Smooth muscle cell of the brain vasculature (primary cell): Measurements from ENCODE around the gene EMX2.
"Not testable (repeated sequence)": the region's sequence is repeated elsewhere in the genome, so short reads cannot be mapped to it uniquely, and the experiment has no call there.

Experiments
- DNase-seq: peaks from one replicate; pipeline ENCODE4 v3.0.0-alpha.2; 2012; ENCODE audit warnings: low read depth, low spot score

EMX2 gene

DNA sequence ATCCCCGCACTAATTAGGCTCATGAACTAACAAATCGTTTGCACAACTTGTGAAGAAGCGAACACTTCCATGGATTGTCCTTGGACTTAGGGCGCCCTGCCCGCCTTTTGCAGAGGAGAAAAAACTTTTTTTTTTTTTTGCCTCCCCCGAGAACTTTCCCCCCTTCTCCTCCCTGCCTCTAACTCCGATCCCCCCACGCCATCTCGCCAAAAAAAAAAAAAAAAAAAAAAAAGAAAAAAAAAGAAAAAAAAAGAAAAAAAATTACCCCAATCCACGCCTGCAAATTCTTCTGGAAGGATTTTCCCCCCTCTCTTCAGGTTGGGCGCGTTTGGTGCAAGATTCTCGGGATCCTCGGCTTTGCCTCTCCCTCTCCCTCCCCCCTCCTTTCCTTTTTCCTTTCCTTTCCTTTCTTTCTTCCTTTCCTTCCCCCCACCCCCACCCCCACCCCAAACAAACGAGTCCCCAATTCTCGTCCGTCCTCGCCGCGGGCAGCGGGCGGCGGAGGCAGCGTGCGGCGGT is at the start of gene EMX2:
Gene EMX2, plus strand, starts transcription at position 41 of the 519 bp plus-strand sequence. CDS start 522 bp downstream, outside the sequence.
- no peak for DNase-seq

DNA sequence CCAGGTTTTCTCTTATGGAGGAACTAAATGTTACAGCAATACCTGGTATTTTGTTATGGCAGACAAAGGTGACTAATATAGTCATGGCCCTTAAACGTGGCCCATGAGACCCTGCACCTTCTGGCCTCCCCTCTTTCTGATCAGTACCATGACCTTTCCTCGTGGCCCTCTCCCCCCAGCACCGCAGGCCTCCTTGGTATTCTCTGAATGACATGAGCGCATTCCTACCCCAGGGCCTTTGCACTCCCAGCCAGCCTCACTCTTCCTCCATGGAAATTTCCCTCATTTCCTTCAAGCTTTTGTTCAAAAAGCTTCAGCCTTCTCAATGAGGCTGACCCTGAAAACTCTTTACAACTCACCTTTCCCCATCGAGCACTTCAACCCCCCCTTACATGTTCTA is 46.5 kb upstream of the EMX2 start:
- no peak for DNase-seq

DNA sequence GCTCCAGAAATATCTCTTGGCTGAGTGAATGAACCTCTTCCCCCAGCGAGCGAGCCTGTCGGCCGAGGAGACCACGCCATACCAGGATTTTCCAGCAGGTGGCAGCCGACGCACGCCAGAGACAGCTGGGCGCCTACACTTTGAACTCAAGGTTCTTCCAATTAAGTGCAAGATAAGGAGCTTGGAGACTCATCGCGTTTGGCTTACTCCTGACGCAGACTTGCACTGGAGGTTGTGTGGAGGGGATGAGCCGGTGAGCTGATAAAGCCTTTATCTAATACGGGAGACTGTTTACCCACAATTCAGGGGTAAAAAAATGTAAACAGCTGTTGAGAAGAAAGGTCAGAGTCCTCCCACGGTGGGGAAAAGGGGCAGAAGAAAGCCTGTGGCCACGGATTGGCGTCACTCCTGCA is 45.9 kb upstream of the EMX2 start:
- peak; percentile 32 for DNase-seq

DNA sequence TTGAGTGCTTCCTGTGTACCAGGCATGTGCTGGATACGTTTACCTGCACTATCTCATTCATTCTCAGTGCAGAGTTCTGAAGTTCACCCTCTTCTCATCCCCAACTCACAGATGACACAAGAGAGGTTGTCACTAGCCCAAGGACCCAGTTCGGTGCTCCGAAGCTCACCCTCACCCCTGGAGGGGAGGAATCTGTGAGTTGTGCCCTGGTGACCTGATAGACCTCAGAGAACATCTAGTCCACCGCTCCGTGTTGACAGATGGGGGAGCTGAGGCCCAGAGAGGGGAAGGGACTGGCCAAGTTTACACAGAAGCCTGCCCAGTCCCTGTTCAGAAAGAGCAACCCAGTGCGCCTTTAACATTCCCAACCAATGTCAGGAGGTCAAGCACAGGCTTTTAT is 44.8 kb upstream of the EMX2 start:
- DNase-seq: no peak

DNA sequence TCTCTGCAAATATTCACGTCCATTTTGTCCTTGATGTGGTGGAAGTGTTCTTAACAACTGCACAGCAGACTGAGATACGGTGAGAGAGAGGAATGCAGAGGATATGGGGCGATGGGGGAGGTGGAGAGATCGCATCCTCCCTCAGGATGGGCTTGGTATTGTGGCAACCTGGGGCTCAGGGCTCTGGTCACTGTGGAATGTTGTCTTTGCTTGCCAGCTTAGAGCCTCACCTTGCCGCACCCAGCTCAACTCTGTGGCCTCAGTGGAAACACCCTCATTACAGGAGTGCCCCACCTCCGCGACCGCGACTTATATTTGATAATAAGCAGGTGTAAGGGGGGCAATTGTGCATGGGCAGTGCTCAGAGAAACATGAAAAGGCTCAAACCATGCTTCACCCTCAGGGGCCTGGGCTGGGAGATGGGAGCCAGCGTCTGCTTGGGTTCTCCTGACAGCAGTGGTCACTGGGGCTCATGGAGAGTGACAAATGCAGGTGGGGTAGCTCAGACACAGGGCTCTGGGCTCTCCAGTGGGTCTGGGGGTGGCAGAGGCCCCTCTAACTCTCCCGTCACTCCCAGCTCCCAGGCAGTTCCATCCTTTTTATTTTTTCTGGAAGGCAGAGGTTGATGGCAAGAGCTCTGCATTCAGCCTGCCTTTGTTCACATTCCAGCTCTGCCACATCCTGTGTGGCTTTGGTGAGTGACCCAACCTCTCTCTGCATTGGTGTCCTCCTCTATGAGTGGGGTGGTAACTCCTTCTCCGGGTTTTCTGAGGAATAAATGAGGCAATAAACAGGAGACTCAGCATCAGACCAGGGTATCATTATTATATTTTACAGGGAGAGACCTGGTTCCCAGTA is 43.1 kb upstream of the EMX2 start:
- DNase-seq: no peak

DNA sequence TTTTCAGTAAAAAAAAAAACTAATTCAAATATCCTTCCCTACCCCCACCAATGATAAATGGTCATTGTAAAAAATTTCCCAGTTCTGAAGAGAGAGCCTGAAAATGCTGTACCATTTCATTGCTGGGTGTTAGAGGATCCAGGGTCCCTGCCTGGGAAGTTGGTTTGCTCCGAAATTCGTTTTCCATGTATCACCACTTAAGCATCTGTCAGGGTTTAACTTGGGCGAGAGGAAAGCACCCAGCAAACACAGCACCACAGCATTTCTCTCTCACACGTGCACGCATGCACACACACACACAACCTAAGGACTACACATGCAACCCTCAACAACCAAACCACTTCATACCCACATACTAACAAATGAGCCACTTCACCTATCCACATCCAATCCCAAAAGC is 42.1 kb upstream of the EMX2 start:
- DNase-seq: no peak

DNA sequence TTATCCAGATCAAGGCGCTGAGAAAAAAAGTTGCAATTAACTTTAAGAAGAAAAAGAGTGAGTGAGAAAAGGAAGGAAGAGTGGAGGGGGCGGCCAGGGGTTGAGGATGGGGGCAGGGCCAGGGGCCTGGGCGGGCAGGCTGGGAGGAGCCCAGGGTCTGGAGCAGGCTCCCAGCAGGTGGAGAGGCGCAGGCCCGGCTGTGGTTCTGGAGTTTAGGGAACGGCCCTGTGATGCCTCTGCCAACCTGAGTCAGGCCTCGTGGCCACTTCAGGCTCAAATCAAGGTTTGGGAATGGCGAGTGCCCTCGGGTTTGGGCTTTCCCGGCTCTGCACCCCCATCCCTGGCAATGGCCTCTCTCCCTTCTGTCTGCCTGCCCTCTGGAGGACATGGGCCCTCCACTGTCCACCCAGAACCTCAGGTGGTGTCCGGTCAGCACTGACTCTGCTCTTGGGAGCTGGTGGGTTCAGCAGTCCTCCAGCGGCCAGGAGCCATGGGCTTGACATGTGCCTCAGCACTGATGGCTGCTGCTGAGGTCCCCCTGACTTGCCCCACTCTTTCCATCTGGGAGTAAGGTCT is 41.0 kb upstream of the EMX2 start:
- no peak for DNase-seq

DNA sequence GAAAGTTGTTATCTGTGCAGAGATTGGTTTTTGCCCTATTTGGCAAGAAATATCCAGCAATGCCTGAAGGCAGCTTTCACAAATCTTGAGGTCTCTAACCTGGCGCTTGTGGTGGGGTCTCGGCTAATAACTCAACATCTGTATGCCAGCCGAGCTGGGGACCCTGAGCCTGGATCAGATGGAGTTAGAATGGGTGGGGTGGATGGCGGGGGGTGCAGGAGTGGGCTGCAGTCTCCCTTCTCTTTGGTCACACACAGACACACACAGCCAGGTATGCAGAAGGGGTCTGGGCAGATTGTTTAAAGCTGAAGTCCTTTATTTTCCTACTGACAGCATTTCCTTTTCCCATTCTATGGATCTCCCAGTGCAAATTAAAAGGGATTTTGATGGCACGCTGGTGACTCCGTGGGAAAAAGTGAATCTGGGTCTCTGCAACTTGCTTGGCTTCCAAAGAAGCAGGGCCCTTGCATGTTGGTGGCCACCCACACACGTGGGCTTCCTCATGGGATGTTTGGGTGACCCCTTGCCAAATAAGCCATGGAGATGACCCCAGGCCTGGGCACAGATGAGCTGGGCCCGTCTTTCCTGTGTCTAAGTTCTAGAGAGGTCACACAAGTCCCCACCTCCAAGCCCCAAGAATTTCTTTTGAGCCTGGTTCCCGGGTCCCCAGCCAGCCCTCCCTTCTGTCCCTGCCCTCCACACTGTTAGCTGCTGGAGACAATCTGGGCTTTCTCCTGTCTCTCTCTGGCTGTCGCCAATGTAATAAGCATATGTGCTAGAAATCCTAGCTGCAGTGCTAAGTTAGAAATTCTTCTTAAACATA is 39.9 kb upstream of the EMX2 start:
- DNase-seq: no peak

DNA sequence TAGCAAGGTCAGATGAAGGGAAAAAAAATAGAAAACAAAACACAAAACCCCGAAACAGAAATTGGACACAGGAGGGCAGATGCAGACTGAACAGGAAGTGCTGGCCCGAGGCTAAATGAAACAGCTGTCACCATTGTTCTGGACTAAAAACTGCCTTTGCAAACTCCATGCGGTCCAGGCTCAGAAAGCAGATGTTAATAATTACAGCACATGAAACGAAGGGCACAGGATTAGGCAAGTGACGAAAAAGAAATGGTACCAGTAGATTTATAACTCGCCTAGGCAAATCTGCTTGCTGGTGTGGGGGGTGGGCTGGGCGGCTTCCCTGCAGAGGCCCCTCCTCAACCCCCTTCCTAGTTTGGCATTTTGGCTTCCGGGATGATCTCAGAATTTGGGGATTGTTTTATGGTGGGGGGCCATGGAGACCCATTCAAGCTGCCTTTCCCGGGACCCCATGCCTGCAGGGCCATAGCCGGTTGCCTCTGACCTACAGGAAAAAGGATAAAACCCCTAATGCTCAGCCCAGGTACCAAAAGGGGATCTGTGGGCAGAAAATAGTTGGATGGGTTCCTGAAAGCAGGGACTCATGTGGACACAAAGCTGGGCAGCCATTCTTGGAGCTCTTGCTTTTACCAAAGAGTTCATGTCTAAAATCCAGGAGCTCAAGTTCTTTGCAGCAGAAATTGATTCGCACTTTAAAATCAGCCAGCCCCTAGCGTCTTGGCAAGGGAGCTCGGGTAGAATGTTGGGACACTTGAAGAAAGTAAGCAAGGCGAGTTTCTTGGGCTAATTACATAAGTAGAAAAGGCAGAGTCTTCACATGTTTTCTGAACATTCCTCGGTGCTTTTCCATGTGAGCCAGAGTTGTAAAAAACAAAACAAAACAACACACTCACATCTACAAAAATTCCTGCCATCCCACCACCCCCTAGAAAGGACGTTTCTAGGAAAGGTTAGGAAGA is 39.0 kb upstream of the EMX2 start:
- DNase-seq: no peak

DNA sequence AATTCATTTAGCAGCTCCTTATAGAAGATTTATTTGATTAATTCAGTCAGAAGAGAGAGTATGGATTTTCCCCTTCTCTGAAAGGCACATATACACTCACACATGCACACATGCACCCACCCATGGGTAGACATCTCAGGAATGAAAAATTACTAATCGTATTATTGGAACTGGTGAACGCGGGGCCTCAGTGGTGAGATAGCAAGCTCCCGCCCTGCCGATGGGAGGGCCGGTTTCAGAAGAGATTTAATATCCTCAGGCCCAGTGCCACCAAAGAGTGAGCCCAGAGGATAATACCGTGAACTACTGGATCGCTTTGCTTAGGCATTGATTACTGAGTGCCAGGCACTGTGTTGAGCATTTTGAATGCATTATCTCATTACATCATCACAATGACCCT is 38.0 kb upstream of the EMX2 start:
- no peak for DNase-seq

DNA sequence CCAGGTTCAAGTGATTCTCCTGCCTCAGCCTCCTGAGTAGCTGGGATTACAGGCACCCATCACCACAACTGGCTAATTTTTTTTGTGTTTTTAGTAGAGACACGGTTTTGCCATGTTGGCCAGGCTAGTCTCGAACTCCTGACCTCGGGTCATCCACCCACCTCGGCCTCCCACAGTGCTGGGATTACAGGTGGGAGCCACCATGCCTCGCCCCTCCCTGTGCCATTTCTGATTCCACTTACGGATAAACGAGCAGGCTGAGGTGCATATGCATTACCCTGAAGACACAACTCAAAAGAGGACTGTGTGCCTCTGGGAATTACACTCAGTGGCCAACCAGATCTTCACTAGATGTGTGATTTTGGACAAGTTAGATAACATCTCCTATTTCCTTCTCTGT is 35.5 kb upstream of the EMX2 start:
- DNase-seq: not testable (repeated sequence)

DNA sequence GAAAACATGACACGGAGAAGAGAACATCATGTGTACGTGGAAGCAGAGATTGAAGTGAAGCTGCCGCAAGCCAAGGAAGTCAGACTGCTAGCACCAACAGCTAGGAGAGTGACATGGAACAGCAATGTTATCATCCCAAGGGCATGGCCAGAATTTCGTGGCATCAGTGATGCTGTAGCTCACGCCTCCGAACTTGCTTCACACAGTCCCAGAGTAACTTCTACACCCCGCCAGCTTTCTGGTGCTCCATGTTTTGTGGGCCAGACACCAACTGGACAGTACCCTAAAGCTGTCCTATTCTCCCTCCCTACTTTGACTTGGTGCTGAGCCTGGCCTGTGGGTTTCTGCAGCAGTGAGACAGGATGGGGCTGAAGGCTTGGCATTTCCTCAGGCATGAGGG is 33.0 kb upstream of the EMX2 start:
- no peak for DNase-seq

DNA sequence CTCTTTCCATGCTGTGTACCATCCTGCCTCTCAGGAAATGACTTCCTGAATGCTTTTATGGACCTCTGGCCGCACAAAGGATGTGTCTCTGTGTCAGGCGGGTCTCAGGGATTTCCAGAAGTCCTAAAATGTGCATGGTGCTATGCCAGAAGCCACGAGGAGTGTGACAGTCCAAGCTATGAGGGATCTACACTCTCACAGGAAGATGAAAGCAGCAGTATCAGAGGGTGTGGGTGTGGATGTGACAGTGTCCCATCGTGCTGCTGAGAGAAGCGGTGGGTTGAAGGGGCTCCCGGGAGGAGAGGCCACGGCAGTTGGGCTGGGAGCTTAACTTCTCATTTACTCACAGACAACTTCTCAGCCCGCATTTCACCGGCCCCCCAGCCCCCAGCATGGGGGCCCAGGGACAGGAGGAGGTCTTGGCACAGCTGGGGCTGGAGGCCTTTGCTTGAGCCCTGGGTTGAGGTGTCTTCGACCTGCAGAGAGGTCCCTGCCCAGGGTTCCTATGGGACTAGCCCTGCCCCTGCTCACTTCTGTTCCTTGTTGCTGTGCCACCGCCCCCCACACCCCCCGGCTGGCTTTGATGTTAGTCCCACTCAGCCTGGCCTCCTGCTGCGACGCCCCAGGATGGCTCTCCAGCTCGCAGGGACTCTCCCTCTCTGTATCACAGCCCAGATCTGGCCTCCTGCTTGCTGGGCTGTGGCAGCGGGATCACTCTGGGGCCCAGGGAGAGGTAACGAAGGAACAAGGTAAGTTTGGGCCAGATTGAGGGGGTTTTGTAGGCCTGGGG is 30.8 kb upstream of the EMX2 start:
- no peak for DNase-seq

DNA sequence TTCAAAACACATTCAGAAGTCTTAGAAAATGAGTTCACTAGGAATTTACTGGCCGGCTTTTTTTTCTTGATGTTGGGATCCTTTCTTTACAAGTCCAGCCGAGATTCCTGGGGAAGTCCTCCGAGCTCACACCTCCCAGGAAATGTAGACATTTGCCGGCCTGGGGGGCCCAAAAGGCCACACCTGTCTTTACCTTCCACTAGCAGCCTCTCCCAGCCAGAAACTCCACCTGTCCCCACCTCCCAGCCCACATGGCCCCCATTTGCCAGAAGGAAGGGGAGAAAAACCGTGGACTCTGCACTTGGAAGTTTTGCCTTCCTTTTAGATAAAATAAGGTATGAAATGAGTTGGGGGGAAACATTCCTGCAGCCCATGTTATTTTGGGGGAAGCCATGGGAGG is 27.6 kb upstream of the EMX2 start:
- DNase-seq: no peak

DNA sequence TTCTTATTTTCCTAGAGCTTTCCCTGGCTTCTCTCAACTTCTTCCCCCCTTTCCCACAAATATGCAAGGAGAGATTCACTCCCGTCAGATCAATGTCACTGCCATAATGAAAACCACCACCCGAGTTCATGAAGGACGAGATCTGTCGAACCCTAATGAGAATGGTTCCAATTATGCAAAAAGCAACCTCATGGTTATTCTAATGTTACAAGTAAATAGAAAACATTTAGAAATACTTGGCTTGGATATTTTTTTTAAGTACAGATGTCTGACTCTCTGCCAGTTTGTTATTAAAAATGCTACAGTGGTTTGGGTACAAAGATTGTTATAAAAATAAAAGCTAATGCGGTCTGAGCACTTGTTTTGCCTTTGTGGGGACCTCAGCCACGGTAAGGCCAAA is 25.9 kb upstream of the EMX2 start:
- no peak for DNase-seq

DNA sequence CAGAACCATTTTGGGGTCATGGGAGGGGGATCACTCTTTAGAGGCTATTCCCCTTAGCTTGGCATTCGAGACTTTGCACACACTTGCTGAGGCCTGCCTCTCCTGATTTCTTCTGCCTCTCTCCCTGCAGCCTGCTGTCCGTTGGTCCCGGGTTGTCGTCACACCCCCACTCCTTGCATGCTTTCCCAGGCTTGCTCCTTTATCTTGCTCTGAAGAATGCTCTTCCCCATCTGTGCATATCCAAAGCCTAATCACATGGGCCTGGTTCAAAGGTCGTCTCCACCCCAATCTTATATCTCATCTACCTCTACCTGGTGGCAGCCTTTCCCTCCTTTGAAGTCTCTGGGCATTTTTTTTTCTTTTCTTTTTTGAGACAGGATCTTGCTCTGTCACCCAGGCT is 24.3 kb upstream of the EMX2 start:
- DNase-seq: no peak

DNA sequence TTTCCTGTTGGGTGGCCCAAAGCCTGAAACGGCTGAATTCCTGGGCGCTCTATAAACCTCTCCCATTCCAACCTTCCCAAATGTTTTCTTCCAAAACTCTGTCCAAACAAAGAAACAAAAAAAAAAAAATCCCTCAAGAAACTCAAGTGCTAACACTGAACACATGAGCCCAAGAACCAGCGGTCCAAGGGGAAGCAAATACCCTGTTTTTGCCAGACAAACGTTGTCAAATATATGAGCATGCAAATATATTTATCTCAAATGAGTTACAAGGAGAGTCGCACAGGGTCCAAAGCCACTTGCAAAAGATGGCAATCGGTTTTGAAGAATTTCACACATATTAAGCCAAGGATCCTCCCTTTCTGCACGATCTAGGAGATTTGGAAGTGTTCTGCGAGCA is 23.3 kb upstream of the EMX2 start:
- DNase-seq: no peak

DNA sequence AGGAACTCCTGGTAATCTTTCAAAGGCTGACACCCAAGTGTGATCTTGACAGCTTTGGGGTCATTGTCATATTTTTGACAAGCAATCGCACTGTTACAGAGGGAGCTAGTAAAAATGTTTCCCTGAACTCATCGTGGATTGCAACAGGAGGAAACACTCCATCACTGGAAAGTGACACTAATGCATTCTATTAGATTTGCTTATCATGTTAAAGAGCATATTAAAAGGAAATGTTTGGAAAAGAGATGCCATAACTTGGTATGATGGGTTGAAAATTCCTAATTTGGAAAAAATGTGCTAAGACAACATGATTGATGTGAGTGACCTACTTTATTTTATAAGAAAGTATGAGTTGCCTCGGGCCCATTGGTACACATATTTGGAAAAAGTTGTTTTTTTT is 22.7 kb upstream of the EMX2 start:
- DNase-seq: no peak

DNA sequence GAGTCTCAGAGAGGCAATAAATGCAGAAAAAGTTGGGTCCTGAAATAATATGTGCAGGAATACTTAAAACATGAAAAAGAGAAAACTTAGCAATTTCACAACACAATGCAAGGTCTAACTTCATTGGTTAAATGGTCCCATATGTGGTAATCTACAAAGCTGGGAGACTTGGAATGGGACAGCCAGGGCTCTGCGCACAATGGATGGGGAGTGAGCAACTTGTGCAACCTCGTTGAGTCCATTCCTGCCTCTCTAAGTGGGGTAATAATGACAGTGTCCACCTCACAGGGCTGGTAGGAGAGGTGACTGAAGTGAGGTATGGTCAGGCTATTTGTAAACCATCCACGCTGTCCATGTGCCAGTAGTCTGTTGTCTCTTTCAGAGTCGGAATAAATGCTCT is 11.8 kb upstream of the EMX2 start:
- DNase-seq: no peak

DNA sequence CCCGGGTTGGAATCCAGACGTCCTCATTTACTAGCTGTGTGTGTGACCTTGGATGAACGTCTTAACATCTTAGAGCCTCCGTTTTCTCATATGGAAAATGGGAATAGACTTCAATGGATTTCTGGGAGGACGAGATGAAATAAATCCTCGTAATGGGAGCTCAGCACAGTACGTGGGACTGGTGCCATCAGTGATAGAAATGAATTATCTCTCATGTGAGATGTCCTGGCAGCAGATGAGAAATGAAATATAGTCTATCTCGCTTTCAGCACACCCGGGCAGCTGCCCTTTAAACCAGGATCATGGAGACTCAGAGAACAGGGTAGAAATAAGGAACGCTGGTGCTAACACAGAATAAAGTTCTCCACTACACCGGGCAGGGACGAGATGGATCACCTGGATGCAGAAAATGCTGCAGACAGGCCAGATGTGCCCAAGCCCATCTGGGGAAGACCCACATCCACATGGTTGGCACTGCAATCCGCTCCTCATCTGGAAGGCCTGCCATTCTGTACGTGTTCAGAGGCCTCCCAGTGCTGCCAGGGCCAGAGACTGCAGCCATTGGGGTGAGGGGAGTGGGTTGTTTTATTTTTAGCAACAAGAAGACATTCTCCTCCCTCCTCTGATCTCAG is 11.1 kb upstream of the EMX2 start:
- DNase-seq: no peak
